GM12878 (cell line): Measurements from ENCODE around the gene LRP1B. TPM values are rescaled to one million over a fixed set of nuclear protein-coding genes. Genes with fewer than 3 reads are reported as not detected.

Experiments used
- ATAC-seq: fragments of 200-7000 bp; cut with Tn5 transposase; 3 replicates; pipeline ENCODE4 v1.9.1; 2020; ENCODE audit warnings: mild to moderate bottlenecking, moderate library complexity
- BruUV-seq: library from RNA; stranded (reverse); fragments of 400-500 nt; replicated peaks from 2 replicates; lab custom pipeline; 2021; lab: Mats Ljungman, UMichigan
- CTCF ChIA-PET: fragments of 300-600 bp; sonication (Branson Sonifier 250); formaldehyde crosslinking; extraction: SDS; loops from one replicate; lab custom pipeline; 2021; ENCODE audit warnings: inconsistent platforms; lab: Yijun Ruan, JAX
- POLR2A ChIA-PET: fragments of 350-600 bp; formaldehyde crosslinking; extraction: SDS; loops from one replicate; lab custom pipeline; 2021; ENCODE audit warnings: inconsistent platforms; lab: Charles Lee
- RAD21 ChIA-PET: fragments of 300-600 bp; sonication (Branson Sonifier 250); formaldehyde crosslinking; loops from one replicate; lab custom pipeline; 2023; ENCODE audit warnings: antibody characterized with exemption; ENCODE audit not compliant: unreplicated experiment; lab: Charles Lee
- SMC1A ChIA-PET: fragments of 300-600 bp; sonication (Branson Sonifier 250); formaldehyde crosslinking; loops from one replicate; lab custom pipeline; 2023; ENCODE audit not compliant: unreplicated experiment, uncharacterized antibody; lab: Charles Lee
- DNase-seq: peaks from one replicate; pipeline ENCODE4 v3.0.0-alpha.2; 2011; ENCODE audit warnings: low read depth, low spot score
- FAIRE-seq: peaks from 3 replicates; lab custom pipeline; 2011; peaks lifted over from hg19 to GRCh38; lab: Jason Lieb, UNC
- H2AFZ ChIP-seq: 2 replicates; pipeline ENCODE4 v1.6.0; 2011; ENCODE audit warnings: low read depth, low read length, control low read depth; ENCODE audit not compliant: control insufficient read depth
- H3K27ac ChIP-seq: 2 replicates; pipeline ENCODE4 v1.5.1; 2011; ENCODE audit warnings: control low read depth; ENCODE audit not compliant: control insufficient read depth, insufficient read depth
- H3K27me3 ChIP-seq, 2 experiments: replicated peaks in 1 of 2; 2 replicates each; pipeline versions ENCODE4 v1.6.0 to v1.6.1; 2011; ENCODE audit warnings: low read length in 1 of 2; ENCODE audit not compliant: control insufficient read depth in 2 of 2, insufficient read depth in 2 of 2
- H3K36me3 ChIP-seq, 2 experiments: 2 replicates each; pipeline ENCODE4 v1.5.1; 2011; ENCODE audit warnings: low read length in 1 of 2; ENCODE audit not compliant: control insufficient read depth in 2 of 2, insufficient read depth in 2 of 2
- H3K4me1 ChIP-seq: 2 replicates; pipeline ENCODE4 v1.6.1; 2011; ENCODE audit warnings: mild to moderate bottlenecking, low read length, moderate library complexity, mixed read lengths; ENCODE audit not compliant: control insufficient read depth, insufficient read depth
- H3K4me2 ChIP-seq: 2 replicates; pipeline ENCODE4 v1.6.0; 2011; ENCODE audit warnings: control low read depth; ENCODE audit not compliant: control insufficient read depth, insufficient read depth
- H3K4me3 ChIP-seq: fragments of 200-600 bp; sonication (generic); 2 replicates; pipeline ENCODE4 v1.5.1; 2016
- H3K79me2 ChIP-seq: 2 replicates; pipeline ENCODE4 v1.6.0; 2011; ENCODE audit warnings: low read length; ENCODE audit not compliant: control insufficient read depth, insufficient read depth
- H3K9ac ChIP-seq: 2 replicates; pipeline ENCODE4 v1.8.0; 2011; ENCODE audit warnings: low read length, control low read depth, mixed read lengths; ENCODE audit not compliant: control insufficient read depth, insufficient read depth
- H3K9me3 ChIP-seq: replicated peaks from 3 replicates; pipeline ENCODE4 v1.5.1; 2011; ENCODE audit warnings: mild to moderate bottlenecking, low read length; ENCODE audit not compliant: control insufficient read depth, insufficient read depth
- H4K20me1 ChIP-seq: 2 replicates; pipeline ENCODE4 v1.6.0; 2011; ENCODE audit not compliant: control insufficient read depth, insufficient read depth
- CEBPB ChIP-seq, 2 experiments: fragments of 150-350 bp in 1 of 2; IDR thresholded peaks; 2 replicates each; pipeline ENCODE4 v1.6.1; 2012 to 2014; ENCODE audit warnings: low read depth in 2 of 2, low read length in 2 of 2, borderline replicate concordance in 1 of 2, inconsistent platforms in 1 of 2
- CHD4 ChIP-seq: fragments of 200-600 bp; sonication (generic); IDR thresholded peaks from 2 replicates; pipeline ENCODE4 v1.6.1; 2016; ENCODE audit warnings: mild to moderate bottlenecking
- HDAC2 ChIP-seq: fragments of 200-600 bp; sonication (generic); IDR thresholded peaks from 2 replicates; pipeline ENCODE4 v1.6.1; 2017
- HSF1 ChIP-seq: fragments of 150-350 bp; IDR thresholded peaks from 2 replicates; pipeline ENCODE4 v1.6.1; 2014; ENCODE audit warnings: mild to moderate bottlenecking, low read depth, low read length
- NR2F1 ChIP-seq: fragments of 450-650 bp; conservative IDR thresholded peaks from 2 replicates; pipeline ENCODE4 v1.6.1; 2017; ENCODE audit warnings: mild to moderate bottlenecking
- NRF1 ChIP-seq: conservative IDR thresholded peaks from 2 replicates; pipeline ENCODE4 v1.6.1; 2011; ENCODE audit warnings: mild to moderate bottlenecking, low read depth, low read length, improper control_type of control experiment
- POLR2A ChIP-seq: IDR thresholded peaks from 2 replicates; pipeline ENCODE4 v1.6.1; 2011; ENCODE audit warnings: low read depth, mild to moderate bottlenecking, low read length
- SKIL ChIP-seq: fragments of 450-650 bp; IDR thresholded peaks from 2 replicates; pipeline ENCODE4 v1.6.1; 2017; ENCODE audit warnings: mild to moderate bottlenecking, low read depth, inconsistent platforms; ENCODE audit not compliant: poor library complexity, severe bottlenecking
- ZNF24 ChIP-seq: fragments of 450-650 bp; IDR thresholded peaks from 2 replicates; pipeline ENCODE4 v1.6.1; 2017; ENCODE audit warnings: antibody characterized with exemption, mild to moderate bottlenecking
- WGBS: methylation state at CpG from one replicate; pipeline ENCODE4 v1.1.6; 2016; ENCODE audit warnings: low lambda C conversion rate; ENCODE audit not compliant: insufficient replicate concordance, insufficient coverage; ENCODE audit errors: missing lambda C conversion rate; 5-methylcytosine and 5-hydroxymethylcytosine counted together
- in situ Hi-C: fragments of 300-500 bp; cut with MboI; formaldehyde crosslinking; loops from 9 replicates; pipeline ENCODE4 v1.14.3; 2018; ENCODE audit warnings: mixed read lengths
- intact Hi-C: fragments of 100-400 bp; cut with micrococcal nuclease; formaldehyde crosslinking; loops from one replicate; pipeline ENCODE4 v1.14.2; 2022; ENCODE audit not compliant: unreplicated experiment
- polyA plus RNA-seq, 11 experiments: library from polyadenylated mRNA; depleted of rRNA in 4 of 11; unstranded in 6 of 11; stranded (reverse) in 5 of 11; fragments of >200 nt; fragmentation: Nextera tagmentation in 4 of 11; fragmentation: Illumina TruSeq in 1 of 11; extraction: Ambion mirVana in 4 of 11; extraction: Trizol in 1 of 11; gene quantifications; 1 replicate in 1 of 11; 2 replicates in 10 of 11; pipeline versions ENCODE4 v1.2.1 to v1.2.3, GENCODE V29; 2011 to 2016; ENCODE audit warnings: inconsistent platforms in 2 of 11, missing spikeins in 2 of 11, low read depth in 1 of 11
- total RNA-seq, 4 experiments: library from RNA; depleted of rRNA in 3 of 4; stranded (reverse); fragments of >200 nt in 3 of 4; fragmentation: Illumina TruSeq in 1 of 4; extraction: Trizol in 1 of 4; gene quantifications; 2 replicates each; pipeline versions ENCODE4 v1.2.1 to v1.2.3, GENCODE V29; 2013 to 2021

LRP1B gene
- total and polyA plus RNA-seq, 10 of the 15 experiments (the other 5 are each of a cell fraction or from before 2014, with no cell fraction given) = under 0.01 to 0.06 (median 0.03) TPM; not detected in 5

GRCh38 chr2:141038341-141038740 lies 1092.5 kb downstream of the LRP1B start:
- ChIA-PET POLR2A (interaction anchor here (0.6 kb wide), 1 partner anchor 950 kb away, joined by 3 read pairs; no protein-coding TSS in a partner anchor), SMC1A (no interaction called here), RAD21 (no interaction called here), CTCF (no interaction called here)
- no TSS peak for BruUV-seq
- FAIRE-seq = no peak
- 0% methylated on average over 2 of the region's 2 CpGs for WGBS
- Histone ChIP-seq H3K4me3 (no peak overlapping the region), H2AFZ (no peak overlapping the region), H3K36me3 (no peaks in the 10 kb centered on the region), H4K20me1 (no peaks in the 10 kb centered on the region), H3K4me1 (no peaks in the 10 kb centered on the region), H3K9me3 (no peaks in the 10 kb centered on the region), H3K4me2 (no peak overlapping the region), H3K79me2 (no peaks in the 10 kb centered on the region), H3K27me3 (no peaks in the 10 kb centered on the region), H3K27ac (no peak overlapping the region), H3K9ac (no peak overlapping the region)
- TF ChIP-seq CHD4 = no peak
- no peak for TF ChIP-seq ZNF24
- no peak for TF ChIP-seq CEBPB (IDR thresholded peaks at IDR 0.05; ENCODE audit: borderline replicate concordance in 1 of 2, low read depth in 2 of 2, low read length in 2 of 2)
- no peak for TF ChIP-seq HSF1
- no peak for TF ChIP-seq HDAC2
- no peak for TF ChIP-seq NRF1
- TF ChIP-seq NR2F1 = no peak
- no peak for TF ChIP-seq SKIL
- no peak for TF ChIP-seq POLR2A
- ATAC-seq = no peak
- DNase-seq = no peak
- in situ Hi-C loops (no loop called here), intact Hi-C loops (no loop called here)
